Sigmoid colon (tissue), 7 donors: Measurements from ENCODE around the gene CDKN3. TPM values are rescaled to one million over a fixed set of nuclear protein-coding genes. Genes with fewer than 3 reads are reported as not detected.

ENCODE experiments used
- DNase-seq: peaks from one replicate; pipeline ENCODE4 v3.0.0-alpha.2; 2019
- H3K27ac ChIP-seq, 4 donors: fragments of 200-600 bp; sonication (generic); one replicate each; pipeline ENCODE4 v1.5.1; 2016 to 2019; ENCODE audit warnings: mild to moderate bottlenecking in 1 of 4
- H3K27me3 ChIP-seq, 3 donors: fragments of 200-600 bp; sonication (generic); one replicate each; pipeline ENCODE4 v1.5.1; 2019; ENCODE audit warnings: mild to moderate bottlenecking in 1 of 3
- H3K36me3 ChIP-seq, 4 donors: fragments of 200-600 bp; sonication (generic); one replicate each; pipeline ENCODE4 v1.5.1; 2016 to 2019
- H3K4me1 ChIP-seq, 4 donors: fragments of 200-600 bp; sonication (generic); one replicate each; pipeline ENCODE4 v1.5.1; 2017 to 2019
- H3K4me3 ChIP-seq, 4 donors: fragments of 200-600 bp; sonication (generic); one replicate each; pipeline ENCODE4 v1.5.1; 2017 to 2019; ENCODE audit warnings: mild to moderate bottlenecking in 2 of 4, moderate library complexity in 1 of 4
- H3K9me3 ChIP-seq, 4 donors: fragments of 200-600 bp in 3 of 4; sonication (generic) in 3 of 4; one replicate each; pipeline versions ENCODE4 v1.5.1 to v1.6.1; 2013 to 2019
- CTCF ChIP-seq, 4 experiments: fragments of 450-650 bp in 3 of 4; fragments of 200-600 bp in 1 of 4; IDR thresholded peaks; one replicate each; pipeline ENCODE4 v1.5.1; 2016 to 2019; ENCODE audit warnings: antibody characterized with exemption in 4 of 4, mild to moderate bottlenecking in 3 of 4, moderate library complexity in 2 of 4
- EP300 ChIP-seq, 4 donors: sonication (generic); formaldehyde crosslinking; IDR thresholded peaks; one replicate each; pipeline ENCODE4 v1.6.1; 2017; ENCODE audit warnings: antibody characterized with exemption in 4 of 4
- POLR2A ChIP-seq, 2 donors: fragments of 450-650 bp; IDR thresholded peaks; one replicate each; pipeline ENCODE4 v1.6.1; 2016; ENCODE audit warnings: antibody characterized with exemption in 2 of 2, mild to moderate bottlenecking in 2 of 2, moderate library complexity in 2 of 2
- POLR2AphosphoS5 ChIP-seq, 4 donors: sonication (generic); formaldehyde crosslinking; IDR thresholded peaks; one replicate each; pipeline ENCODE4 v1.6.1; 2017; ENCODE audit warnings: antibody characterized with exemption in 4 of 4
- WGBS, 2 donors: extraction: QIAGEN DNeasy Blood & Tissue Kit; methylation state at CpG; one replicate each; pipeline ENCODE4 v1.1.7; 2013; 5-methylcytosine and 5-hydroxymethylcytosine counted together
- intact Hi-C: fragments of 100-400 bp; cut with DNase I; formaldehyde crosslinking; loops from one replicate; pipeline ENCODE4 v1.15.1; 2023
- polyA plus RNA-seq, 3 donors: library from polyadenylated mRNA; stranded (reverse); fragments of 200-250 nt; gene quantifications; one replicate each; pipeline ENCODE4 v1.2.3, GENCODE V29; 2013
- total RNA-seq, 4 donors: library from RNA; depleted of rRNA; stranded (reverse); fragments of >200 nt; gene quantifications; one replicate each; pipeline ENCODE4 v1.1.0, GENCODE V29; 2016
- donor health status: healthy with polysubstance abuse.
- donor health status: Bipolar disorder and iron deficiency.
- donor health status: healthy.

Gene CDKN3
- total and polyA plus RNA-seq, 7 donors, result 1.1 to 41.8 (median 6.6) TPM; not detected in 1

GRCh38 chr14:54444681-54445080 is 47.9 kb downstream of the CDKN3 start:
- peaks cover 0 to 42% (median 33%) of the 10 kb centered on the region in 4 donors for H3K4me1 ChIP-seq
- WGBS, 2 donors, result 94 to 97% methylated on average over 7 of the region's 7 CpGs
- H3K9me3 ChIP-seq, result no peaks in the 10 kb centered on the region
- no peak overlapping the region for H3K4me3 ChIP-seq
- no peak for TF ChIP-seq POLR2AphosphoS5 (IDR thresholded peaks at IDR 0.05)
- TF ChIP-seq POLR2A (IDR thresholded peaks at IDR 0.05), result no peak
- no peak for TF ChIP-seq EP300 (IDR thresholded peaks at IDR 0.05)
- TF ChIP-seq CTCF (IDR thresholded peaks at IDR 0.05), result no peak
- peak overlapping the region in 1 of 4 donors; percentile 44 for H3K27ac ChIP-seq
- intact Hi-C loops, result loop anchor here (5.0 kb wide), 1 partner anchor 47 kb away; the partner anchor contains the start of gene CDKN3
- H3K36me3 ChIP-seq, result no peaks in the 10 kb centered on the region
- H3K27me3 ChIP-seq, result no peaks in the 10 kb centered on the region
- DNase-seq, result no peak

- Histone ChIP-seq H3K4me3 (no peak overlapping the region), H3K27ac (peak overlapping the region in 2 of 4 donors; percentile 44 to 58), H3K4me1 (peaks cover 0 to 33% (median 24%) of the 10 kb centered on the region in 4 donors), H3K9me3 (no peaks in the 10 kb centered on the region), H3K27me3 (no peaks in the 10 kb centered on the region), H3K36me3 (no peaks in the 10 kb centered on the region)
- intact Hi-C loops, result no loop called here
- no peak for DNase-seq
- 23 to 43% methylated on average over 5 of the region's 5 CpGs for WGBS, 2 donors
- TF ChIP-seq CTCF (IDR thresholded peaks at IDR 0.05) (no peak), POLR2AphosphoS5 (IDR thresholded peaks at IDR 0.05) (peak in 1 of 4 donors; percentile 27)
These were observed 49.4 kb downstream of the CDKN3 start for GRCh38 chr14:54446161-54446693.

GRCh38 chr14:54447231-54447692 is 50.5 kb downstream of the CDKN3 start:
- peaks cover 0 to 26% (median 21%) of the 10 kb centered on the region in 4 donors for H3K4me1 ChIP-seq
- no peak overlapping the region for H3K27ac ChIP-seq
- WGBS, 2 donors, result 18 to 70% methylated on average over 8 of the region's 8 CpGs
- no peaks in the 10 kb centered on the region for H3K9me3 ChIP-seq
- no peaks in the 10 kb centered on the region for H3K27me3 ChIP-seq
- TF ChIP-seq EP300 (IDR thresholded peaks at IDR 0.05), result no peak
- no peak for TF ChIP-seq CTCF (IDR thresholded peaks at IDR 0.05)
- TF ChIP-seq POLR2AphosphoS5 (IDR thresholded peaks at IDR 0.05), result no peak
- no peak for TF ChIP-seq POLR2A (IDR thresholded peaks at IDR 0.05)
- no peaks in the 10 kb centered on the region for H3K36me3 ChIP-seq
- no peak for DNase-seq
- no peak overlapping the region for H3K4me3 ChIP-seq
- intact Hi-C loops, result no loop called here

GRCh38 chr14:54450535-54450934 is 53.7 kb downstream of the CDKN3 start:
- WGBS, 2 donors, result 56 to 68% methylated on average over 3 of the region's 3 CpGs
- H3K36me3 ChIP-seq, result no peaks in the 10 kb centered on the region
- TF ChIP-seq CTCF (IDR thresholded peaks at IDR 0.05) (no peak), EP300 (IDR thresholded peaks at IDR 0.05) (no peak), POLR2AphosphoS5 (IDR thresholded peaks at IDR 0.05) (no peak)
- no peaks in the 10 kb centered on the region for H3K9me3 ChIP-seq
- H3K4me1 ChIP-seq, result peaks cover 0 to 13% (median 12%) of the 10 kb centered on the region in 4 donors
- intact Hi-C loops, result no loop called here
- no peaks in the 10 kb centered on the region for H3K27me3 ChIP-seq
- no peak overlapping the region for H3K4me3 ChIP-seq
- no peak overlapping the region for H3K27ac ChIP-seq
- no peak for DNase-seq

- Histone ChIP-seq H3K27ac (no peak overlapping the region), H3K9me3 (no peaks in the 10 kb centered on the region), H3K36me3 (no peaks in the 10 kb centered on the region), H3K27me3 (no peaks in the 10 kb centered on the region), H3K4me3 (no peak overlapping the region), H3K4me1 (peaks cover 0 to 7% (median 6%) of the 10 kb centered on the region in 4 donors)
- no peak for DNase-seq
- no peak for TF ChIP-seq EP300 (IDR thresholded peaks at IDR 0.05)
- no peak for TF ChIP-seq CTCF (IDR thresholded peaks at IDR 0.05)
- TF ChIP-seq POLR2AphosphoS5 (IDR thresholded peaks at IDR 0.05), result no peak
- TF ChIP-seq POLR2A (IDR thresholded peaks at IDR 0.05), result no peak
- WGBS, 2 donors, result 93% methylated on average over 7 of the region's 7 CpGs
- intact Hi-C loops, result no loop called here
These were observed 54.4 kb downstream of the CDKN3 start for GRCh38 chr14:54451121-54451601.
